ENCODE measurements around the gene THADA.

THADA gene

DNA sequence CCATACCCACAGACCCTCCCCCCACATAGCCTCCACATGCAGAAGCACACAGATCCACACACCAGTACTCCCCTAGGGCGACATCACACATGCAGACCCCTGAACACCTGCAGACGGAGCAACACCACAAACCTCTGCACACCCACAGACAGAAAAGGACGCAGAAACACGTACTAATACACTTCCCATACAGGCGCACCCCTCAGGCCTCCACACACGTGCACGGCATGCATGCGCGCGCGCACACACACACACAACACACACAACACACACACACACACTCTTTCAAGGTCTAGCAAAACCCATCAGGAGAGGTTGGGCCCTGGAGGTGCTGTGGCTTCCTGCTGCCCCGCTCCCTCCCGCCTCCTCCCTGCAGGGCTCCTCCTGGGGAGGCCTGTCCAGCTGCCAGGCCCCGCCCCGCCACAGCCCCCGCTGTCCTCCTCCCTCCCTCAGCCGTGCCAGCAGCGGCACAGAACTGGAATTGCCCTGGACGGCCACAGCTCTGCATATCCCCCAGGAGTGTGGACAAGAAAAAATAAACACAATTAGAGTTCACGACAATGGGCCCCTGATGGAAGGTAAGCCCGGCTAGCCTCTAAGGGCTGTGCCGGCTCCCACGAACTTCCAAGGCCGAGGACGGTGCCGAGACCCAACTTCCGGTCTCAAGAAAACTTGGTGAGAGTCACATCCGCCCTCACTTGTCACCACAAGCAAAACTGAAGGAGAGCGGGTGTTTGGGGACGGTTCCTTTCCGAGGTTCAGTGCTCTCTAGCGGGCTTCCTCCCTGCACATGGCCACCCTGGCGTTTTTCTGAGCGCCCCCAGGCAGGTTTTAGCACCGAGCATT lies 376.2 kb downstream of the THADA start:
- peak; percentile 89 for DNase-seq

DNA sequence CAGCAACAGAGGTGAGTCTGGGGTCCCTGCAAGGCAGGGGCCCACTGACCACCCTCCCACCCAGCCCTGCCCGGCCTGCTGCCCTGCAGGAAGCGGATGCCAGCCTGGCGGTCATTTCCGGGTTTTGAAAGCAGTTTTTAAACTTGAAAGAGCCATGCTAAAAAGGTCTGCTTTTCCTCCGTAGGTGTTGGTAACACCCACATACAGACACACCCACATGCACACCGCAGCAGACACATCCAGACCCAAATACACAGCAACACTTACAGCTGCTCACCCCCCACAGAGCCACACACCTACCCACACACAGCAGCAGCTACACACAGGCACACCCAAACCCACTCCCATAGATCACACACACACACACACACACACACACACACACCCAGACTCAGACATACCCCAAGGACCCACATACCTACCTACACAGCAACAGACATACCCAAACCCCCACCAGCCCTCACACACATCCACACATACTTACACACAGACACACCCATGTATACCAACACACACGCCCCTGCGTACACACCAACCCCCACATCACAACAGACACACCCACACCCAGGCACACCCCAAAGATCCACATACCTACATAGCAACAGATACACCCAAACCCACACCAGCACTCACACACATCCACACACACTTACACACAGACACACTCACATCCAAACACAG lies 377.0 kb downstream of the THADA start:
- DNase-seq: peak; percentile 88

DNA sequence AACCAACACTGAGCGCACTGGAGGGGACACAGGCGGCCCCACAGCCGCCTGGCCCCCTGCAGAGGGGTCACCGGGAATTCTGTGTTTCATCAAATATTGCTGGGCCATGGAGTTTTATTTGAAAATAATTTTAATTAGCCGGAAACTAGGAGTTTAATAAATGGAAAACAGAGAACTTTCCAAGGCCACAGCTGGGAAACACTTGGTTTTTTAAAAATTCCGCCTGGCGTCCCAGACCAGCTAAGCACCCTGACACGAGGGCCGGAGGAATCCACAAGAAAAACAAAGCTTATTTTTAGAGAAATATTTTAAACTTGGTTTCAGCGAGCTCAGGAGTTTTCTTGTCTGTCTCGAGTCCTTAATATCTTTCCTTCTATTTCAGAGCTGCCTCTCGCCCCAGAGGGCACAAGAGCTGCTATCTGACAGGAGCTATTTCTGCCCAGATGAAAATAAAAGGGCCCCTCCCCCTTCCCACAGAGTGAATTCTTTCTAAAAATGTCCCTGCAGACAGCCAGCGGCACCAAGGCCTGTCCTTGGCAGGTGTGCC lies 377.6 kb downstream of the THADA start:
- DNase-seq: no peak

DNA sequence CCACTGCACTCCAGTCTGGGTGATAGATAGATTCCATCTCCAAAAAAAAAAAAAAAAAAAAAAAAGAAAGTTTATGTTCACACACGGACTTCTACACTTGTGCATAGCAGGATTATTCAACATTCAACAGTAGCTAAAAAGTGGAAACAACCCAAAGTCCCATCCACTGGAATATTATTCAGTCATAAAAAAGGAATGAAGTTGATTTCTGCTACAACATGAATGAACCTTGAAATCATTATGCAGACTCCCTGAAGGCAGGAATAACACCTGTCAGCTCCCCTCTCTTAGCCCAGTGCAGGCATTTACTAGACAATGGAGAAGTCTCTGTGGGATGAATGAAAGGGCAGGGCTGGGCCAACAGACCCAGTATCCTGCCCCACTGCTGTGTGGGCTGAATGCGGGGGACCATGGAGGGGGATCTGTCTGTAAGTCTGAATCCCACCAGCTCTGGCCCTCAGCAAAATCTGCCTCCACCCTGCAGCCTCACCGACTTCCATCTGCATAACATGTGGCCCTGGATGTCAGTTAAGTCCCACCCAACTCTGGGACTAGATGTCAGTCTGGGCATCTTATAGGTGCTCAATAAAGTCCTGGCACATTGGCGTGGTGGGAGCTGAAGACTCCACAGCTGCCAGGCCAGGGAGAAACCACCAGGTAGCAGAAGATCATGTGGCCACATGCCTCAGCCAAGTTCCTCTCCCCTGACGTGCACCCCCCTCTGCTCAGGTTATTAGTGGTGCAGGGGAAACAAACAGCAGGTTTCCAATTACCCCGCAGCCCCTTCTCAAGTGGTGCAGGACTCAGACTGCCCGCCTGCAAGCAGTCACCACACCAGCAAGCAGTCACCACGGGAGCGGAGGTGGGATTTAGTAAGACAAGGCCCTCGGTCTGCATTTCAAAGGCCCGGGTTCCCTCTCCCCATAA lies 378.3 kb downstream of the THADA start:
- DNase-seq: no peak

DNA sequence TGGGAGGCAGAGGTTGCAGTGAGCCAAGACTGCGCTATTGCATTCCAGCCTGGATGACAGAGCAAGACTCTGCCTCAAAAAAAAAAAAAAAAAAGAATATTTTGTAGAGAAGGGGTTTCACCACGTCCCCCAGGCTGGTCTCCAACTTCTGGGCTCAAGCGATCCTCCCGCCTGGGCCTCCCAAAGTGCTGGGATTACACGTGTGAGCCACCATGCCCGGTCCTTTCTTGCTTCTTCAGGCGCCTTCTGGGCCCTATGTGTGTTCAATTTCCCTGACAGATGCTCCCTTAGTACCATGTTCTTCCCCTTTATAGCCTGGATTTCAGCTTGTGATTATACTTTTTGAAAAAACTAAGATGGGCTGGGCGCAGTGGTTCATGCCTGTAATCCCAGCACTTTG lies 379.2 kb downstream of the THADA start:
- no peak for DNase-seq

GRCh38 chr2:43215673-43216255 lies 380.1 kb downstream of the THADA start:
- DNase-seq: no peak

DNA sequence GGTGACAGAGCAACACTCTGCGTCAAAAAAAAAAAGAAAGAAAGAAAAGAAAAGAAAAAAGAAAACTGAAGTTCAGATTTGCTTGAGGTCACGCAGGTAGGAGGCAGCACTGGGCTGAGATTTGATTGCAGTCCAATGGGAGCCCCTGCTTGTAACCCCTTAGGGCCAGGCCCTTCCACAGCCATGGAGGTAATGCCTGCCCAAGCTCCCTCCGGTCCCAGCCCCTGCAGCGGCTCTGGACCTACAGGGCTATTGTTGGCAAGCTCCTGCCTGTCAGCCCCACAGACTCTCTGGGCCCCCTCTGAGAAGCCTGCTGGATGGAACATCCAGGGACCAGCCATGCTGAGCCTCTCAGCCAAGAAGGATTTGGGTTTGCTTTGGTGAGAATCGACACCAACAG lies 381.6 kb downstream of the THADA start:
- no peak for DNase-seq

DNA sequence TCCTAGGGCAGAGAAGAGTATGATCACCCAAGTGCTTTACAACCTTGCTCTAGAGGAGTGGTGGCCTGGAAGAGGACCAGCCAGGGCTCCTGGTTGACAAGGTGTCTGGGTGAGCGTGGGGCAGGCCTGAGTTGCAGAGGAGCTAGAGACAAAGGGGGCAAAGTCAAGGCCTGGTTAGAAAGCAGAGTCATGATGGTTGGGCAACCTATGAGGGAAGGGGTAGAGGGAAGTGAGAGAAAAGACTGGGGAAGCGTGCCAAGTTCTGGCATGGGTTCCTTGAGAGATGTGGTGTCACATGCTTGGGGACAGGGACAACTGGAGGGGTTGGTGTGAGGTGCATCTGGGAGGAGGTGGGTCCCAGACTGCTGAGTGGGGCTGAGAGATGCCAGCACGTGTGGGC lies 382.9 kb downstream of the THADA start:
- DNase-seq: no peak

GRCh38 chr2:43212216-43212835 lies 383.5 kb downstream of the THADA start:
- DNase-seq: no peak

- no peak for DNase-seq
Measured at GRCh38 chr2:43210467-43211303, 385.2 kb downstream of the THADA start.

DNA sequence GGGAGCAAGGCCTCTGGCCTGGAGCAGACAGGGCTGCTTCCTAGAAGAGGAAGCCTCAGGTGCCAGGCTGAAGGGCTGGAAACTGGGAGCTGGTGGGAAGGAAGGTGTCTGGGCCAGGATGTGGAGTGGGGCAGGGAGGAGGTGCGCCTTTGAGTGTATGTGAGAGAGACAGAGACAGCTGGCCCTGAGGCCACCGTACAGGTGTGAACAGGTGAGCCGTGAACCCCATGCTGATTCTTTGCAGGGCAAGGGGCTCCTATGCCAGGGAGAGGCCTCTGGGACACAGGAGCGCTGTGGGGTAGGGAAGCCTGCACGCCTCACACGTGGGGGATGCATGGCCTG lies 385.7 kb downstream of the THADA start:
- no peak for DNase-seq

DNA sequence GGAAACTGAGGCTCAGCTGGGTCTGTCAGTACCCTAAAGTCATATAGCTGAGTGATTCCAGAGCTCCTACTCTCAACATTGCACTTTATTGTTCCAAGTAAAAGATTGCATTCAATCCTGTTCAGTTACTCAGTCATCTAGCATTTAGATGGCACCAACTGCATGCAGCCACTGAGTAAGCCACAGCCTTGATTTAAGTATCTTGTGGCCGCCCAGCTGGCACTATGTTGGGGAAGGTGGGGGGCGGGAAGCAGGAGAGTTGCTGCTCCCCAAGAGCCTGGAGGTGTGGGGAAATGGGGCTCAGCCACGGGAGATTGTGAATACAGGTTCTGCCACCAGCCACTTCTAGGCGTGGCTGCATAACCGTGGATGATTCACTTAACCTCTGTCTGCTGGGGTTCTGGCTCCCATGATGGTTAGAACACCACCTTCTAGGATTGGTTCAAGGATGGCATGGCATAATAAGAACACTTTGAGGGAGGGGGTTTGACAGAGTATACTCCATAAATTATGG lies 386.6 kb downstream of the THADA start:
- no peak for DNase-seq

DNA sequence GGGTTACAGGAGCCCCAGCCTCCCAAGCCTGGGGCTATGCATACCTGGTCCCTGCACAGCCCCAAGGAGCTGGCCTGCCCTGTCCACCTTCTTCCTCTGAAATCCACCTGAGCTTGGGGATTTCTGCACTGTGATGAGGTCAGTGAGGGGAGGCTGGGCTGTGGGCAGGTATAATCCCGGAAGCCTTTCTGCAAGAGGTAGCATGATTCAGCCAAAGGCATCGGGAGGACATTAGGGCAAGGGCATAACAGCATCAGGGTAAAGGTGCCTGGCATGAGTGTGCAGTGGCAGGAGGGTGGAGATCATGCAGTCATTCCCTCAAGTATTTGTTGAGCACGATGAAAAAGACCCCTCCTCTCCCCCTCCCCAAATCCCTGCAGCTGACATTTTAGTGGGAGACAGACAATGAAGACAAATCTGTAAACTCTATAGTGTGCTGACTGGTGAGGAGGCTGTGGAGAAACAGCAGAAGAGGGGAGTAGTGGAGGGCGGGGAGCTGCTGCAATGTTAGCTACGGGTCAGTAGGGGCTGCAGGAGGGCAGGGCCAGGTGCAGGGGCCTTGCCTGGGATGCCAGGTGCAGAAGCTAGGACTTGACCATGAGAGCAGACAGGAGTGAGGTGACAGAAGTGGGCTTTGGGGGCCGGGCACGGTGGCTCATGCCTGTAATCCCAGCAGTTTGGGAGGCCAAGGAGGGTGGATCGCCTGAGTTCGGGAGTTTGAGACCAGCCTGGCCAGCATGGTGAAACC lies 388.1 kb downstream of the THADA start:
- no peak for DNase-seq

DNA sequence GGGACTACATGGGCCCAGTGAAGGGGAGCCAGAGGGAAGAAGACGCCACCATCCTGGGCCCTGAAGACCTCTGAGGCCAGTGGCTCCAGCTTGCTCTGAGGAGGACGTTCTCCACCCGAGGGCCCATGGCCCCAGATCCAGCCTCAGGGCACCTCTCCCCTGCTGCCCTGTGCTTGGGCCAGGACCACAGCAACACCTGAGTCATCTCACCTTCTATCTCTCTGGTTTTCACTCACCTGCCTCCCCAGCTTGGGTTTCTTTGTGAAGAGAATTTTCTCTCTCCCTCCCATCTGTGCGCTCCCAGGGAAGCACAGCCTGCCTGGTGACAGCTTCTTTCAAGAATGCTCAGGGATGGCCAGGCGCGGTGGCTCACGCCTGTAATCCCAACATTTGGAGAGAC lies 389.2 kb downstream of the THADA start:
- no peak for DNase-seq

- no peak for DNase-seq
Measured at GRCh38 chr2:43203373-43203772, 392.5 kb downstream of the THADA start.

GRCh38 chr2:43202289-43202688 lies 393.5 kb downstream of the THADA start:
- DNase-seq: no peak

GRCh38 chr2:43201497-43201896 lies 394.3 kb downstream of the THADA start:
- DNase-seq: no peak

- no peak for DNase-seq
Measured at GRCh38 chr2:43201016-43201415, 394.8 kb downstream of the THADA start.

- no peak for DNase-seq
Measured at GRCh38 chr2:43199492-43200488, 396.0 kb downstream of the THADA start.
